ENCODE measurements around the gene FTCDNL1.

DNA sequence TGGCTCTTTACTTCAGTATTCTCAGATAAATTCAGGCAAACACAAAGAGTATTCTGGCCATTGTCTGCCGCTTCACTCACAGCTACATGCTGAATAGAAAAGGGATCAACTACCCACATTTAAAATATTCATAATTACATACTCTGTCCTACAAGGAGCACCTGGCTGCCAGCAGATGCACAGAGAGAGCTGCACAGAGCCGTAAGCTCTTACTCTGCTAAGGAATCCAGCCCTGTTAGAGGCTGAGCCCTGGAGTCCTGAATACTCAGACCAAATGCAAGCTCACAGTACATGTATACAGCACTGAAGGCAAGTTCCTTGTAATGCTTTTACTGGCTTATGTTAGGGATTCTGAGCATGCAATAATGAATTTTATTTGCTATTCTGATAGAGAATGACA is 80.3 kb downstream of the FTCDNL1 start:
- TF ChIP-seq, protein P1, sequence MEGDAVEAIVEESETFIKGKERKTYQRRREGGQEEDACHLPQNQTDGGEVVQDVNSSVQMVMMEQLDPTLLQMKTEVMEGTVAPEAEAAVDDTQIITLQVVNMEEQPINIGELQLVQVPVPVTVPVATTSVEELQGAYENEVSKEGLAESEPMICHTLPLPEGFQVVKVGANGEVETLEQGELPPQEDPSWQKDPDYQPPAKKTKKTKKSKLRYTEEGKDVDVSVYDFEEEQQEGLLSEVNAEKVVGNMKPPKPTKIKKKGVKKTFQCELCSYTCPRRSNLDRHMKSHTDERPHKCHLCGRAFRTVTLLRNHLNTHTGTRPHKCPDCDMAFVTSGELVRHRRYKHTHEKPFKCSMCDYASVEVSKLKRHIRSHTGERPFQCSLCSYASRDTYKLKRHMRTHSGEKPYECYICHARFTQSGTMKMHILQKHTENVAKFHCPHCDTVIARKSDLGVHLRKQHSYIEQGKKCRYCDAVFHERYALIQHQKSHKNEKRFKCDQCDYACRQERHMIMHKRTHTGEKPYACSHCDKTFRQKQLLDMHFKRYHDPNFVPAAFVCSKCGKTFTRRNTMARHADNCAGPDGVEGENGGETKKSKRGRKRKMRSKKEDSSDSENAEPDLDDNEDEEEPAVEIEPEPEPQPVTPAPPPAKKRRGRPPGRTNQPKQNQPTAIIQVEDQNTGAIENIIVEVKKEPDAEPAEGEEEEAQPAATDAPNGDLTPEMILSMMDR (IDR thresholded peaks at IDR 0.05): no peak
- TF ChIP-seq ZFX (IDR thresholded peaks at IDR 0.05; ENCODE audit: borderline replicate concordance): no peak

Measured in 22Rv1 (cell line).